Fibroblast of pulmonary artery (primary cell): ENCODE measurements around the gene ZMAT1.

ENCODE experiments used
- DNase-seq: peaks from one replicate; pipeline ENCODE4 v3.0.0-alpha.2; 2010; ENCODE audit warnings: low read depth
- H3K4me3 ChIP-seq: replicated peaks from 2 replicates; pipeline ENCODE4 v1.5.1; 2011; ENCODE audit warnings: low read depth, mild to moderate bottlenecking, control low read depth, low read length, moderate library complexity
- CTCF ChIP-seq: IDR thresholded peaks from 2 replicates; pipeline ENCODE4 v1.5.1; 2011; ENCODE audit warnings: mild to moderate bottlenecking, control low read depth, low read length, inconsistent platforms; ENCODE audit errors: missing control alignments

ZMAT1 gene

GRCh38 chrX:101950581-101950980 lies 18.8 kb upstream of the ZMAT1 start:
- no peak for TF ChIP-seq CTCF

GRCh38 chrX:101932249-101932570 lies 383 bp upstream of the ZMAT1 start:
- H3K4me3 ChIP-seq, result peak overlapping the region; percentile 44
- DNase-seq, result no peak
- TF ChIP-seq CTCF, result no peak

More at GRCh38 chrX:101950581-101950980, 18.8 kb upstream of the ZMAT1 start:
- H3K4me3 ChIP-seq, result no peak overlapping the region
- DNase-seq, result no peak

- no peak for DNase-seq
- TF ChIP-seq CTCF, result no peak
- H3K4me3 ChIP-seq, result no peak overlapping the region
These were observed 715 bp downstream of the ZMAT1 start for GRCh38 chrX:101931136-101931487.

GRCh38 chrX:101925733-101926132 lies 6.1 kb downstream of the ZMAT1 start:
- DNase-seq, result no peak
- no peak for TF ChIP-seq CTCF
- H3K4me3 ChIP-seq, result no peak overlapping the region

GRCh38 chrX:101918751-101919150 lies 13.1 kb downstream of the ZMAT1 start:
- no peak for TF ChIP-seq CTCF
- no peak overlapping the region for H3K4me3 ChIP-seq
- no peak for DNase-seq

- no peak for TF ChIP-seq CTCF
- DNase-seq, result no peak
- no peak overlapping the region for H3K4me3 ChIP-seq
These were observed 25.6 kb downstream of the ZMAT1 start for GRCh38 chrX:101906136-101906796.

GRCh38 chrX:101904996-101905395 lies 26.8 kb downstream of the ZMAT1 start:
- no peak for DNase-seq
- H3K4me3 ChIP-seq, result no peak overlapping the region
- TF ChIP-seq CTCF, result no peak
